Upper lobe of left lung (tissue), 4 donors: ENCODE measurements around the gene DNMT3A.
"Not testable (repeated sequence)": the region's sequence is repeated elsewhere in the genome, so short reads cannot be mapped to it uniquely, and the experiment has no call there.

ENCODE experiments used
- CTCF ChIP-seq, 6 experiments: fragments of 450-650 bp in 4 of 6; fragments of 200-600 bp in 2 of 6; sonication (generic) in 2 of 6; IDR thresholded peaks; one replicate each; pipeline ENCODE4 v1.5.1; 2016 to 2019; ENCODE audit warnings: antibody characterized with exemption in 6 of 6
- POLR2A ChIP-seq, 4 donors: fragments of 450-650 bp; IDR thresholded peaks; one replicate each; pipeline ENCODE4 v1.5.1; 2016 to 2017; ENCODE audit warnings: antibody characterized with exemption in 4 of 4, mild to moderate bottlenecking in 2 of 4

- TF ChIP-seq CTCF, POLR2A (IDR thresholded peaks at IDR 0.05): not testable (repeated sequence)
Observed at GRCh38 chr2:25210923-25211322, 130.8 kb downstream of the DNMT3A start.
